HG03439 (cell line): ENCODE data around the gene PRPF40A.
"Not testable (repeated sequence)": the region's sequence is repeated elsewhere in the genome, so short reads cannot be mapped to it uniquely, and the experiment has no call there.

Experiments
- ATAC-seq: cut with Tn5 transposase; IDR thresholded peaks from one replicate; pipeline ENCODE4 v1.9.1; 2021; ENCODE audit warnings: mild to moderate bottlenecking, moderate library complexity; ENCODE audit not compliant: unreplicated experiment

Gene PRPF40A

DNA sequence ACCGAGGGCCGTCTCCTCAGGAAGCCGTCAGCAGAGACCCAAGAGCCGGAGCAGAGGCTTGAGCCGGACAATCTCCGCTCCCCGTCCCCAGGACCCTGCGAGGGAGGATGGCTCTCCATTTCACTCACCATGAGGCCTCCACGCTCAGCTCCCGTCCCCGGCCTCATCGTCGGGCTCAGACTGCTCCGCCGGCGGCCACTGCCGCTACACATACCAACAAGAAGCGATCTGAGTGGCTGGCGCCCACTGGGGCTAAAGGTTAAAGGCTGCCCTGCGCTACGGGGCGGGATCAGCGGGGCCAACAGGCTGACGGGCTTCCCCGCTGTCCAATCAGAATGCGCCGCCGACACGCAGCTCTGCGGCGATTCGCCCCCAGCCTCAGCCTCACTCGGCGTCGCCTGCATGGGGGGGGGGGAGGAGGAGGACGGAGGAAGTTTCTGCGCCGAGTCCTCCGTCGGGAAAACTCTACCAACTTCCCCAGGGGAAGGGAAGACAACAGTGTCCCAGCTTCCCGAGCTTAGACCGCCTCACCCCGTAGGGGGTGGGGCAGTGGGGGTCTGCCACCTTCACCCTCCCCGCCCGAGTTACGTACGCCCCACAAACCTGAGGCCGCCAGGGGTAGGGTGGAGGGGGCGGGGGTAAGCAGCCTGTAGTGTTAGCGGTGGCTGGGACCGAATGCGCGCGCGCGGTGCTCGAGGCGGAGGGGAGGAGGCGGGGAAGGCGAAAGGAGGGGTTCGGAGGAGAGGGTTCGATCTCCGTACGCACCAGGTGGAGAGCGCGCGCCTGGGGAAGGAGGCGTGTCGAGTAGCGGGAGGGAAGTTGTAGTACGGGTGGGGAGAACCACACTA is at the start of gene PRPF40A:
TSS of gene PRPF40A (minus strand) at position 234 of the 848 bp plus-strand sequence. CDS start at position 212, 22 bp downstream.
- ATAC-seq: peak; percentile 68

DNA sequence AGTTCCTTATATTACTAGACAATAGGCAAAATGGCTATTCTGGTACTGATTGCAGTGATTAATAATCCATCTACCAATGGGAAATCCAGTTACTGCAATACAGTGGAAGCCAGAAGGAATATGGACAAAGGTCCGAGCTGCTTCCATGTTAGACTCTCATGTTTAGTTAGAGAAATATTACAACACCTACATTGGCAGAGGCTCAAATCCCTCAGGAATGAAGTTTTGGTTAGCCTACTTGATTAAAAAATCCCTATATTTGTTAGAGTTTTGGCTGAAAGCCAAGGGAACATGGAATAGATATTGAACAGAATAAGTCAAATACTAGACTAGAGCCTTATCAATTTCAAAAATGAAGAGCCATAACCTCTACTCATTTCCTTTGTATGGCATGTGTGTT is 49.7 kb upstream of the PRPF40A start:
- ATAC-seq: no peak

DNA sequence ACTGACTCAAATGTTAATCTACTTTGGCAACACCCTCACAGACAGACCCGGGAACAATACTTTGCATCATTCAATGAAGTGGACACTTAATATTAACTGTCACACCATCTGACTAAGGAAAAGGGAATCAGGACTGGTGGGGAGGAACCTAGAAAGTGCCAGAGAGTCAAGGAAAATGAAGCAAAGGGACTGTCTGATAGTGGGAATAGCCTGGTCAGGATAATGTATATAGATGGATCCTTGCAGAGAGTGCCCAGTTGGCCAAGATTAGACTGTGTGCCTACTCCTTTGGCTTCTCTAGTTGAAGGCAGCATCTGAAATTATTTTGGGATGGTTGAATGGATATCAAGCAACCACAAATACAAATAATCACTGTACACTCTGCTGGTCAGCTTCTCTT is 46.4 kb upstream of the PRPF40A start:
- ATAC-seq: no peak

DNA sequence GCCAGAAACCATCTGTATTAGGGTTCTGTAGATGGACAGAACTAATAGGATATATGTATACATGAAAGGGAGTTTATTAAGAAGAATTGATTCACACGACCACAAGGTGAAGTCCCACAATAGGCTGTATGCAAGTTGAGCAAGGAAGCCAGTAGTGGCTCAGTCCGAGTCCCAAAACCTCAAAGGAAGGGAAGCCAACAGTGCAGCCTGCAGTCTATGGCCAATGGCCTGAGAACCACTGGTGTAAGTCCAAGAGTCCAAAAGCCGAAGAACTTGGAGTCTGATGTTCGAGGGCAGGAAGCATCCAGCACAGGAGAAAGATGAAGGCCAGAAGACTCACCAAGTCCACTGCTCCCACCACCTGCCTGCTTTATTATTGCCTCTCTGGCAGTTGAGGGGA is 45.9 kb upstream of the PRPF40A start:
- not testable (repeated sequence) for ATAC-seq

DNA sequence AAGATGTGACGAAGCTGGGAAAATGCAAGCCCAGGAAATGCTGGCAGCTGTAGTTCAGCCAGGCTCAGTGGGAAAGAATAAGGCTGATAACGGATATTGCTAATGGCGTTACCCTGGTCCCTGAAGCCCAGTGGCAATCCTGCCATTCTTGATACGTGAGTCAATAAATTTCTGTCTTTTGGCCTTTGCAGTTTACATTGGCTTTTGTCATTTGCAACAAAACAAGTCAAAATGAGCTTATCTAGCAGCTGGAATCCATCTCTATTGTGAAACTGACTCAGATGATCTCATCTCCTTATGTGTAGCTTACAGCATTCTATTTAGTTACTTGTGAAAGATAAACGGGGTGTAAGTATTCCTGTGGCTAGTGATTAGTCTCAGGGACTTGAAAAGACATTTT is 44.9 kb upstream of the PRPF40A start:
- no peak for ATAC-seq

DNA sequence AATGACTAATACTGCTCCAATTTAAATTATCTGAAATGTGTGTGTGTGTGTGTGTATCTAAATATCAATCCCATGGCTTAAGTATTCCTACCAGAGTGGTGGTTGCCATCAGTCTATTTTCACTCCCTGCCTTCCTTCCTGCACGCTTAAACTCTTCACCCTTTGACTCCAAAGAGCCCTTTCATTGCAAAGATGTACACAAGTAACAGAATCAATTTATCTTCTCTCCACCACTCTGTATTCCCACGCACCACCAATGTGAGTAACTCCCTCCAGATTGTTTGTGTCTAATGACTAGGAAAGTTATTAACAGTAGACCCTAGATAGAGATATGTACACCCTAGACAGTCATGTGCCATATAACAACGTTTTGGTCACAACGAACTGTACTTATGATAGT is 44.0 kb upstream of the PRPF40A start:
- no peak for ATAC-seq

DNA sequence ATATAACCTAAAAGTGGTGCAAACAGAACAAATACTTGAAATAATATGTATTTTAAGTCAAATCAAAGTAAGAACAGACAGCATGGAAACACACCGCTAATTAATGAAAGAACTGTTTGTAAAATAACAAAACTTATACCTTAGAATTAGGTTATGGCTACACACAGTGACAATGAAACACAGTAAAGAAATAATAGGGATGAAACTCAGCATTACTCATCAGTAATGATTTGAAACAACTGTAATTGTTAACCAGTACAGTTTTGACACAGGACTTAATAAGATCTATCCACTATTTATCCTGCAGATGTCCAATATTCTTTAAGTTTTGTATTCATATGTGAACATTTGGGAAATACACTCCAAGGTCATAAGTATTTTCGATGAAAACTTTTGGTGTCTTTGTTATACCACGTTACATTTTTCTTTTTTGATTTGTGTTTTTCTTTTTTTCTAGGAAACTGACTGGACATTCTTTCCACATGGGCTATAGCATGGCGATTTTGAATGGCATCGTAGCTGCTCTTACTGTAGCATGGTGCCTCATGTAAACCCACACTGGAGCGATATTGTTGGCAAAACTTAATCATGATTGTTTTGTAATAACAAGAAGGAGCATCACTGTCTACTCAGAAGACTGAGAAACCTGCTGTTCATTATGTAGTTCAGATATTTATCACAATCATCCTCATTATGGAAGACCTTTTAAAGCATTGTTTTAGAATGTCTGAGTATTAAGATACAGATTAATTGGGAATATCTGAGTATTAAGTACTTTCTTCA is 42.2 kb upstream of the PRPF40A start:
- ATAC-seq: no peak

DNA sequence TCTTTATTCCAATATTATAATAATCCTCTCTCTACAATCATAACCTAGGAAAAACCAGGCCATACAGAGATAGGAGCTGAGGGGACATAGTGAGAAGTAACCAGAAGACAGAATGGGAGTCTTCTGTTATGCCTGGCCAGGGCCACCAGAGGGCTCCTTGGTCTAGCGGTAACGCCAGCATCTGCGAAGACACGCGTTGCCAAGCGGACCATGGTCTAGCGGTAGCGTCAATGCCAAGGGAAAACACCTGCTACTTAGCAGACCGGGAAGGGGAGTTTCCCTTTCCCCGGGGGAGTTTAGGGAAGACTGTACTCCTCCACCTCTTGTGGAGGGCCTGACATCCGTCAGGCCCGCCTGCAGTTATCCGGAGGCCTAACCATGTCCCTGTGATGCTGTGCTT is 37.8 kb upstream of the PRPF40A start:
- no peak for ATAC-seq

DNA sequence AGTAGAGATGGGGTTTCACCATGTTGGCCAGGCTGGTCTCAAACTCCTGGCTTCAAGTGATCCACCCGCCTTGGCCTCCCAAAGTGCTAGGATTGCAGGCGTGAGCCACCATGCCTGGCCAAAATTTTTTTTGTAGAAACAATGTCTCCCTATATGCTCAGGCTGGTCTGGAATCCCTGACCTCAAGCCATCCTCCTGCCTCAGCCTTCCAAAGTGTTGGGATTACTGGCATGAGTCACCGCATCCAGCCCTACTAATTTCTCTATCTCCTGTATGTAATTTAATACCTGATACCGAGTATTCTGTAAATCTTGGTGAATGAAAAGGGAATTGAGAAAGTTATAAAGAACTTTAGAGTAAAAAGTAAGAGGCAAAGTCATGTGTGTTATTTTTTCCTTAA is 30.5 kb upstream of the PRPF40A start:
- not testable (repeated sequence) for ATAC-seq

DNA sequence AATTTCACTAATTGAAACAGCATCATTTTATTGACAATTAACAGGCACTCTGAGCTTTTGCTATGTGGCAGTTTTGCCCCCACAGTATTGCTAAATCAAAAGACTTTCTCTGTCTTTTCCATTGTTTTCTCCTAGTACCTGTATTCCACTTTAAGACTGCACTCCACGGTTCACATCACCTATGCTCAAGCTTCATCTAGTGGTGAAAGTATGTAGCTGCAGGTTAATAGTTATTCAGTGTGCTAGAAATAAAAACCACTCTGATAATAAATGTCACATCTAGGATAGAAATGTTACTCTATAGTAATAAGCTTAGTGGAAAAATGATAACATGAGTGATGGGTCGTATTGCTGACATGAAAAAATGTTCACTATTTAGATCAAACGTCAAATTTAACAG is 25.7 kb upstream of the PRPF40A start:
- ATAC-seq: peak; percentile 44

DNA sequence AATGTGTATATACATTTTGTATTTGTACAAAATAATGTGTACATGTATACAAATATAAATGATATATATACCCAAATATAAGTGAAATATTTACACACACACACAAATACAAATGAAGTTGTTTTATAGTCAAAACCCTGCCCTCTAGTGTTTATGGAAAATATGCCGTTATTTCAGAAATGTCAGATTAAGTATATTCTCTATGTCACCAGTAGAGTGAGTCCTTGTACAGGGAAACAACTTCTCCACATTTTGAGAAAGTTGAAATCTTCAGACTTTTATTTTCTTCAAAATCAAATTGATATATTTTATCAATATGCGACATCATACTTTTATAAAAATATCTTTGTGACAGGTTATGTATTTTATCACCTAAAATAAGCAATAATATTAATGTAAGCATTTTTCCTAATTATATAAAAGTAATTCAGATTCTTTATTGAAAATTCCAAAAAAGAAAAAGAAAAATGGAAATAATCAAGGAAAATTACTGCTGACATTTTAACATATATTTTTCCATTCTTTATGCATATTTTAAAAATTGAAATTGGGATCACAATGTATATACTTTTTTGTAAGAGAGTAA is 23.6 kb upstream of the PRPF40A start:
- ATAC-seq: peak; percentile 84

DNA sequence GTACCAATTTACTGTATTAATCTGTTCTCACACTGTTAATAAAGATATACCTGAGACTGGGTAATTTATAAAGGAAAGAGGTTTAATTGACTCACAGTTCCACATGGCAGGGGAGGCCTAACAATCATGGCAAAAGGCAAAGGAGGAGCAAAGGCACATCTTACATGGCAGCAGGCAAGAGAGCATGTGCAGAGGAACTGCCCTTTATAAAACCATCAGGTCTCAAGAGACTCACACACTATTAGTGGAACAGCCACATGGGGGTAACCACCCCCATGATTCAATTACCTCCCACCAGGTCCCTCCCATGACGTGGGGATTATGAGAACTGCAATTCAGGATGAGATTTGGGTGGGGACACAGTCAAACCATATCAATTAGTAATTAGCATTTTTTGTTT is 22.4 kb upstream of the PRPF40A start:
- ATAC-seq: not testable (repeated sequence)

DNA sequence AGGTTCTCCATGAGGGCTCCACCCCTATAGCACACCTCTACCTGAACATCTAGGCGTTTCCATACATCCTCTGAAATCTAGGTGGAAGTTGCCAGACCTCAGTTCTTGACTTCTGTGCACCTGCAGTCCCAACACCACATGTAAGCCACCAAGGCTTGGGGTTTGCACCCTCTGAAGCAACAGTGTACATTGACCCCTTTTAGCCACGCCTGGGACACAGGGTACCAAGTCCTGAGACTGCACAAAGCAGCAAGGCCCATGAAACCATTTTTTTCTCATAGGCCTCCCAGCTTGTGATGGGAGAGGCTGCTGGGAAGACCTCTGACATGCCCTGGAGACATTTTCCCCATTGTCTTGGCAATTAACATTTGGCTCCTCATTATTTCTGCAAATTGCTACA is 21.2 kb upstream of the PRPF40A start:
- no peak for ATAC-seq

DNA sequence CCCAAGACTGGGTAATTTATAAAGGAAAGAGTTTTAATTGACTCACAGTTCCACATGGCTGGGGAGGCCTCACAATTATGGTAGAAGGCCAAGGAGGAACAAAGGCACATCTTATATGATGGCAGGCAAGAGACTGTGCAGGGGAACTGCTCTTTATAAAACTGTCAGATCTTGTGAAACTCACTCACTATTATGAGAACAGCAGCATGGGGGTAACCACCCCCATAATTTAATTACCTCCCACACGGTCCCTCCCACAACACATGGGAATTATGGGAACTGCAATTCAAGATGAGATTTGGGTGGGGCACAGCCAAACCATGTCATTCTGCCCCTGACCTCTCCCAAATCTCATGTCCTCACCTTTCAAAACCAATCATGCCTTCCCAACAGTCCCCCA is 20.2 kb upstream of the PRPF40A start:
- not testable (repeated sequence) for ATAC-seq

DNA sequence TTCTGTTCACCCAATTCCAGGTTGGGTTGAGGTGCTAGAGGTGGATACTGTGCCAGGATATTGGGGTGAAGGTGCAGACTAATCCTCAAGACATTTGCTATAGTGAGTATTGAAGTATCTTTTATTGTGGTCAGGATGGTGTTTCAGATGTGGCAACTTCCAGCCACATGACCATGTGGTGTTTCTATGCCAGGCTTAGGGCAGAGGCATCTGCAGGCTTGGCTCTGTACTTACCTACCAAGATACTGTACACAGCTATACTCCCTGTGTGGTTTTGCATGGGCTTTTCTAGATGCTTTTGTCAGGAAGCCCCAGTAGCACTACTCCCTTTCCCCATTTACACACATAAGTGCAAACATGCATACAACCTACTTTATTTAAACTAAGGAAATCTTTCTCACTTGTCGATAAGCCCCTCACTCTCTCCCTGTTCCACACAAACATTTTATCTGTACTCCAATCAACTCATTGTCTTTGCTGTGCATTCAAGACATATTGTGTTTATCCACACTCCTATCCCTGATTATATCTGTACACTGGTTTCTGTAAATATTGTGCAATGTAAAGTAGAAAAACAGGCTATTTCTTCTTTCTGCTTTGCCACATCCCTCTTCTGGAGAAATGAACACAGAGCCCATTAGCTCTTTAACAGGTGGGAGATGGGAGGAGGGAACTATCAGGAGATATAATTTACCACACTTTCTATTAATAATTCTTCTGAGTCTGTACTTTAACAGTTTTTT is 13.5 kb upstream of the PRPF40A start:
- ATAC-seq: peak; percentile 81

DNA sequence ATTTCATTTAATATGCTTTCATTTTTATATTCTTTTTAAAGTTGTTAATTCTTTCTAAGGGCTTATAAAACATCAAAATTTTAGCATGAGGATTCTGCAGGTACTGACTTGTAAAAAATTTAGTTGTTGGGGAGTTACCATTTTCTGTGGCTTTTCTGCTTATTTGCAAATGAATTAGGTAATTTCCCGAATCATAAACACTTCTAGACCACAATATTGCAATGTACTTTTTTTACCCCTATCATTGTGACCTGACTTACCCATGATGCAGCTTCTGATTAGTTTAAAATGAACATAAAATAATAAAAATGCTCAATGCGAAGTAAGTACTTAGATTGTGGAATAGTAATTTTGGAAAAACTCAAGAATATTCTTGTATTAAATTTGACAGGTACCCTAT is 12.6 kb upstream of the PRPF40A start:
- ATAC-seq: no peak

DNA sequence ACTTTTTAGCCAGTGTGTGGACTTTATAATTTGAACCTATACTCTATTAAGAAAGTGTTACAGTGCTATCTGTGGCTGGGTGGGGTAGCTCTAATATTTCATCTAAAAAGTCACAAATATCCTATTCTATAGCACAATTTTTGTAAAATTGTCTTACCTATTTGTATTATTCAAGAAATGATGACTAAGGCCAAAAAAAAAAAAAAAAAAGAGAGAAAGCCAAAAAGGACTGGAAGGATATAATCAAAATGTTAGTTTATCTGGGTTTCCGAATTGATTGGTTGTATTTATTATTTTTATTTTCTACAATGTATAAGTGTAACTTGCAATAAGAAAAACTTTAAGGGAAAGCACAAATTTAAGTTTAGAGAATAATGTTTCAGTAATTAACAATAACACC is 6.7 kb upstream of the PRPF40A start:
- ATAC-seq: no peak

DNA sequence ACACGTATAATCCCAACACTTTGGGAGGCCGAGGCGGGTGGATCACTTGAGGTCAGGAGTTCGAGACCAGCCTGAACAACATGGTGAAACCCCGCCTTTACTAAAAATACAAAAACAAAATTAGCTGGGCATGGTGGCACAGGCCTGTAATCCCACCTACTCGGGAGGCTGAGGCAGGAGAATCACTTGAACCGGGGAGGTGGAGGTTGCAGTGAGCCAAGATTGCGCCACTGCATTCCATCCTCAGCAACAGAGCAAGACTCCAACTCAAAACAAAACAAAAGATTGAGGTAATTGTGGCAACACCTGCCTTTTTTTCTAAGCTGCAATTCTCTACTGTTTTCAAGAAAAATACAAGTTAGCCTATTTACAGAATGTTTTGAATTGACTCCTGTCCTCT is 5.4 kb upstream of the PRPF40A start:
- ATAC-seq: not testable (repeated sequence)

DNA sequence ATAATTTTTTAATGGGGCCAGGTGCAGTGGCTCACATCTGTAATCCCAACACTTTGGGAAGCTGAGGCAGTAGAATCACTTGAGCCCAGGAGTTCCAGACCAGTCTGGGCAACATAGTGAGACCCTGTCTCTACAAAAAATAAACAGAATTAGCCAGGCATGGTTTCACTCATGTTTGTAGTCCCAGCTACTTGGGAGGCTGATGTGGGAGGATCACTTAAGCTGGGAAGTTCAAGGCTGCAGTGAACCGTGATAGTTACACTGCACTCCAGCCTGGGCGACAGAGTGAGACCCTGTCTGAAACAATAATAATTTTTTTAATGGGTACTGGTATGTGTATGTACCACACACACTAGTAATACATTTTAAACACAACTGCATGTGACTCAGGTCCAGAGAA is 3.5 kb upstream of the PRPF40A start:
- ATAC-seq: no peak

DNA sequence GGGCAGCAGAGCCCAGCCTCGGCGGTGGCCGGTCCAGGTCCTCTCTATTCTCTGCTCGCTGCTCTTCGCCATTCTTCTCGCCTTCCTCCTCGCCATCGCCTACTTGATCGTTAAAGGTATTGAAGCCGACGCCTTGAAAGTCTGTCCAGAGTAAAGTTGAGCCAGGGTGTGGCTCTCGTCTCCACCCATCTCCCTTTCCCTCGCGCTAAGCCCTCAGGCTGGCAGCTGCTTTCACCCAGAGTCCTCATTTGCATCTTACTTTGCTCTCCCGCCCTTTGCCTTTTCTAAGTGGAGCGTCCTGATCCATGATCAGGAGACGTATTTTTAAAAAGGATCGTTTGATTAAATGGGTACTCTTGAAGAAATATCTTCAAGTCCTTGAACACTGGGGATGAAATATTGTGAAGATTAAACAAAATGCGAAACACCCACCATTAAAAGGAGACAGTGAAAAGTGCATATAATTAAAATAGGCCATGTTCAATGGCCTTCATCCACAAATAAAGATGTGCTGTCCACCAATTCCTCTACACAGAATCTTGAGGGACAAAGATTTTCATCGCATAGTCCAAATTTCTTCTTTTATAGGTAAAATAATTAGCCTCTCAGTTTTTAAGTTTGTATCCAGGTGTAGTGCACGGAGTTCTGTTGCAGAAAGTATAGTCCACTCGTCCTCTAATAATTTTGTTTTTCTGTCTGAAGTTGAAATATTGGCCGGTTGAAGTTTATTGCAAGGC is 1.8 kb upstream of the PRPF40A start:
- peak; percentile 28 for ATAC-seq
